ENCODE measurements around the gene NRG2.

DNA sequence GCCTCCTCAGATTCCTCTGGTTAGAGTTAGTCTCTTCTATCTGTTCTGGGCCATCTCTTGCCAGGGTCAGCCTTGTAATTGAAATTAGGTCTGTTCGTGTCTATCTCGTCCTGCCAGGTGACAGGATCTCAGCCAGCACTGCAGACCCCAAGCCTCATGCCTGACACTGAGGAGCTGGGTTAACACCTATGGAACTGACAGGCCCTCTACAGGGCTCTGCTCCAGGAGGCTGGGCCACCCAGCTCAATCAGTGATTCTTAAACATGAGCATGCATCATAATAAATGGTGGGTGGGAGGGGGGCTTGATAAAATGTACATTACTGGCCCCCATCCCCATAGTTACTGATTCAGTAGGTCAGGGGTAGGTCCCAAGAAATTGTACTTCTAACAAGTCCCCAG, 144.1 kb downstream of the NRG2 start:
- no peak for TF ChIP-seq TAF1 (IDR thresholded peaks at IDR 0.05; ENCODE audit: borderline replicate concordance, insufficient read depth, low read length)
- TF ChIP-seq POLR2AphosphoS5 (IDR thresholded peaks at IDR 0.05; ENCODE audit: low read depth, low read length), result no peak
- TF ChIP-seq, protein P1, sequence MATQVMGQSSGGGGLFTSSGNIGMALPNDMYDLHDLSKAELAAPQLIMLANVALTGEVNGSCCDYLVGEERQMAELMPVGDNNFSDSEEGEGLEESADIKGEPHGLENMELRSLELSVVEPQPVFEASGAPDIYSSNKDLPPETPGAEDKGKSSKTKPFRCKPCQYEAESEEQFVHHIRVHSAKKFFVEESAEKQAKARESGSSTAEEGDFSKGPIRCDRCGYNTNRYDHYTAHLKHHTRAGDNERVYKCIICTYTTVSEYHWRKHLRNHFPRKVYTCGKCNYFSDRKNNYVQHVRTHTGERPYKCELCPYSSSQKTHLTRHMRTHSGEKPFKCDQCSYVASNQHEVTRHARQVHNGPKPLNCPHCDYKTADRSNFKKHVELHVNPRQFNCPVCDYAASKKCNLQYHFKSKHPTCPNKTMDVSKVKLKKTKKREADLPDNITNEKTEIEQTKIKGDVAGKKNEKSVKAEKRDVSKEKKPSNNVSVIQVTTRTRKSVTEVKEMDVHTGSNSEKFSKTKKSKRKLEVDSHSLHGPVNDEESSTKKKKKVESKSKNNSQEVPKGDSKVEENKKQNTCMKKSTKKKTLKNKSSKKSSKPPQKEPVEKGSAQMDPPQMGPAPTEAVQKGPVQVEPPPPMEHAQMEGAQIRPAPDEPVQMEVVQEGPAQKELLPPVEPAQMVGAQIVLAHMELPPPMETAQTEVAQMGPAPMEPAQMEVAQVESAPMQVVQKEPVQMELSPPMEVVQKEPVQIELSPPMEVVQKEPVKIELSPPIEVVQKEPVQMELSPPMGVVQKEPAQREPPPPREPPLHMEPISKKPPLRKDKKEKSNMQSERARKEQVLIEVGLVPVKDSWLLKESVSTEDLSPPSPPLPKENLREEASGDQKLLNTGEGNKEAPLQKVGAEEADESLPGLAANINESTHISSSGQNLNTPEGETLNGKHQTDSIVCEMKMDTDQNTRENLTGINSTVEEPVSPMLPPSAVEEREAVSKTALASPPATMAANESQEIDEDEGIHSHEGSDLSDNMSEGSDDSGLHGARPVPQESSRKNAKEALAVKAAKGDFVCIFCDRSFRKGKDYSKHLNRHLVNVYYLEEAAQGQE (IDR thresholded peaks at IDR 0.05; ENCODE audit: insufficient read depth in 1 of 2, low read depth in 2 of 2, low read length in 2 of 2), result no peak
- TF ChIP-seq SIN3A (IDR thresholded peaks at IDR 0.05; ENCODE audit: borderline replicate concordance, insufficient read depth, low read length), result no peak

Data from PFSK-1 (cell line).